K562 (cell line): ENCODE data around the gene CCN5. TPM values are rescaled to one million over a fixed set of nuclear protein-coding genes. Genes with fewer than 3 reads are reported as not detected.

Experiments
- BACH1 ChIP-seq: fragments of 200-800 bp; sonication (Bioruptor generic); IDR thresholded peaks from 2 replicates; pipeline ENCODE4 v1.6.1; 2016; ENCODE audit warnings: missing genetic modification characterization, missing compliant biosample characterization
- CHCHD3 ChIP-seq: fragments of 250-450 bp; sonication (Bioruptor Pico); IDR thresholded peaks from 2 replicates; pipeline ENCODE4 v2.1.2; 2022; ENCODE audit warnings: mild to moderate bottlenecking
- FOS ChIP-seq: IDR thresholded peaks from 3 replicates; pipeline ENCODE4 v1.6.1; 2011; ENCODE audit not compliant: insufficient read length; ENCODE audit errors: extremely low read depth
- HDAC8 ChIP-seq: fragments of 450-650 bp; IDR thresholded peaks from 2 replicates; pipeline ENCODE4 v1.6.1; 2016; ENCODE audit warnings: mild to moderate bottlenecking, missing genetic modification characterization, moderate library complexity, missing compliant biosample characterization
- HMG20B ChIP-seq: fragments of 250-450 bp; sonication (Bioruptor Pico); IDR thresholded peaks from 2 replicates; pipeline ENCODE4 v1.5.0; 2021; ENCODE audit warnings: mild to moderate bottlenecking
- NCOA2 ChIP-seq, 2 experiments: fragments of 450-650 bp; IDR thresholded peaks; 2 replicates each; pipeline ENCODE4 v1.6.1; 2018; ENCODE audit warnings: mild to moderate bottlenecking in 2 of 2, moderate library complexity in 1 of 2; ENCODE audit not compliant: partially characterized antibody in 2 of 2
- NR4A1 ChIP-seq, 2 experiments: fragments of 250-450 bp in 1 of 2; fragments of 450-650 bp in 1 of 2; sonication (Bioruptor Pico) in 1 of 2; IDR thresholded peaks; 2 replicates each; pipeline versions ENCODE4 v1.4.0 to v1.6.1; 2016 to 2020; ENCODE audit warnings: mild to moderate bottlenecking in 2 of 2, missing compliant biosample characterization in 1 of 2, missing genetic modification characterization in 1 of 2, moderate library complexity in 1 of 2
- PRMT5 ChIP-seq: sonication (generic); formaldehyde crosslinking; IDR thresholded peaks from 2 replicates; pipeline ENCODE4 v1.5.0; 2020; ENCODE audit warnings: missing genetic modification reagents
- TCF7L2 ChIP-seq: fragments of 150-350 bp; IDR thresholded peaks from 2 replicates; pipeline ENCODE4 v1.6.1; 2016; ENCODE audit warnings: low read depth, mild to moderate bottlenecking, low read length, moderate library complexity
- XRCC3 ChIP-seq: fragments of 450-650 bp; IDR thresholded peaks from 2 replicates; pipeline ENCODE4 v1.6.1; 2017; ENCODE audit warnings: mild to moderate bottlenecking, moderate library complexity
- ZEB2 ChIP-seq: fragments of 450-650 bp; IDR thresholded peaks from 2 replicates; pipeline ENCODE4 v1.6.1; 2016
- ZNF24 ChIP-seq: fragments of 450-650 bp; IDR thresholded peaks from 2 replicates; pipeline ENCODE4 v1.6.1; 2016
- polyA plus RNA-seq, 8 experiments: library from polyadenylated mRNA; depleted of rRNA in 4 of 8; stranded (reverse) in 5 of 8; unstranded in 3 of 8; fragments of >200 nt; fragmentation: Nextera tagmentation in 2 of 8; fragmentation: Illumina TruSeq in 1 of 8; extraction: Ambion mirVana in 2 of 8; extraction: Trizol in 1 of 8; gene quantifications; 2 replicates each; pipeline versions ENCODE4 v1.2.1 to v1.2.3, GENCODE V29; 2011 to 2014; ENCODE audit warnings: inconsistent platforms in 1 of 8, missing spikeins in 1 of 8
- total RNA-seq, 7 experiments: library from RNA; depleted of rRNA in 6 of 7; stranded (reverse); fragments of >200 nt in 6 of 7; fragmentation: Illumina TruSeq in 2 of 7; extraction: Trizol in 2 of 7; gene quantifications; 2 replicates each; pipeline versions ENCODE4 v1.2.1 to v1.2.3, GENCODE V29; 2011 to 2021; ENCODE audit warnings: low replicate concordance in 1 of 7
- TF ChIP-seq, protein P1 (sequence below): fragments of 450-650 bp; IDR thresholded peaks from 2 replicates; pipeline ENCODE4 v1.6.1; 2017; ENCODE audit warnings: mild to moderate bottlenecking, moderate library complexity
- TF ChIP-seq, protein P2 (sequence below), 2 experiments: IDR thresholded peaks; 2 replicates each; pipeline ENCODE4 v1.6.1; 2011; ENCODE audit warnings: borderline replicate concordance in 1 of 2, control low read depth in 1 of 2, low read depth in 1 of 2, low read length in 1 of 2, mild to moderate bottlenecking in 1 of 2, mixed read lengths in 1 of 2, moderate library complexity in 1 of 2; ENCODE audit not compliant: insufficient read depth in 1 of 2, insufficient read length in 1 of 2, poor library complexity in 1 of 2, severe bottlenecking in 1 of 2; ENCODE audit errors: extremely low read depth in 1 of 2
- TF ChIP-seq, protein P3 (sequence below): sonication (generic); formaldehyde crosslinking; IDR thresholded peaks from 2 replicates; pipeline ENCODE4 v1.8.1; 2023; ENCODE audit warnings: mild to moderate bottlenecking, missing genetic modification reagents
- TF ChIP-seq, protein P4 (sequence below): sonication (generic); formaldehyde crosslinking; IDR thresholded peaks from 2 replicates; pipeline ENCODE4 v1.4.0; 2020; ENCODE audit warnings: mild to moderate bottlenecking, missing genetic modification reagents

The CCN5 gene
- total and polyA plus RNA-seq, 9 of the 15 experiments (the other 6 are each of a cell fraction or from before 2014, with no cell fraction given): not detected

DNA sequence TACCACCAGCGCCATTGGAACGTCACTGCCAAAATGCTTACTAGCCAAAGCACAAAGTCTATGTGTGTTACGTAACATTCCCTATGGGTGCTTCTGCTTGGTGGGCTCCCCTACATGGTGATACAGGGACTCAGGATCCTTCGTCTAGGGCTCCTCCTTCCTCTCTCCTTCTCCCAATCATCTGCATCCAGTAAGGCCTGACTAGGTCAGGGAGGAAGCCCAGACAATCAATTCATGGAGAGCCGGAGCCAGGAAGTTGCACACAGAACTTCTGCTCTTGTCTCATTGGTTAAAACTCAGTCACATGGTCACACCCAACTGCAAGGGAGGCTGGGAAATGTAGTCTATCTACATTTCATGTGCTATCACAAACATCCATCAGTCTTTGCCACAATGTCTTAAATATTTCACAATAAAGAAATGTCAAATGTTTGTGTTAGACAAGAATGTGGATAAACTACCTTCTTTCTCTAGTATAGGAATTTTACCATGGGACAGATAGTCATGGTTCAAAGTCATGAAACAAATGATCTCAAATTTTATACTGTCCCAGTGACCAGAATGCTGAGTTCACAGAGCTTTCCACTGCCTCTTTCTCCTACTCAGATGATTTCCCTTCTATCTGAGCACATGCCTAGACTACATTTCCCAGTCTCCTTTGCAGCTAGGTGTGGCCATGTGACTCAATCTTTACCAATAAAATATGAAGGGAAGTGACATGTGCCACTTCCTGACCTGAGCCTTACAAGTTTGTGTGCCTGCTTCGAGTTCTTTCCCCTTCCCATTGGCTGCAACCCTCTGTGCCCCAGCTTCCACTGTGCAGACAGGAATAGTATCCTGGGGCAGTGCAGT lies 21.2 kb downstream of the CCN5 start (continued):
- TF ChIP-seq, protein P1, sequence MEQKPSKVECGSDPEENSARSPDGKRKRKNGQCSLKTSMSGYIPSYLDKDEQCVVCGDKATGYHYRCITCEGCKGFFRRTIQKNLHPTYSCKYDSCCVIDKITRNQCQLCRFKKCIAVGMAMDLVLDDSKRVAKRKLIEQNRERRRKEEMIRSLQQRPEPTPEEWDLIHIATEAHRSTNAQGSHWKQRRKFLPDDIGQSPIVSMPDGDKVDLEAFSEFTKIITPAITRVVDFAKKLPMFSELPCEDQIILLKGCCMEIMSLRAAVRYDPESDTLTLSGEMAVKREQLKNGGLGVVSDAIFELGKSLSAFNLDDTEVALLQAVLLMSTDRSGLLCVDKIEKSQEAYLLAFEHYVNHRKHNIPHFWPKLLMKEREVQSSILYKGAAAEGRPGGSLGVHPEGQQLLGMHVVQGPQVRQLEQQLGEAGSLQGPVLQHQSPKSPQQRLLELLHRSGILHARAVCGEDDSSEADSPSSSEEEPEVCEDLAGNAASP: no peak
- TF ChIP-seq NR4A1 (CRISPR knock-in tag; IDR thresholded peaks at IDR 0.05) (no peak), NR4A1 (tag; IDR thresholded peaks at IDR 0.05) (no peak), TCF7L2 (no peak), HDAC8 (tag) (0 out of 2 replicates have a peak, but pooled peaks have one; percentile 5), FOS (peak; percentile 68), CHCHD3 (no peak), NCOA2 (IDR thresholded peaks at IDR 0.05; ENCODE audit: partially characterized antibody in 2 of 2) (no peak), ZEB2 (no peak), HMG20B (CRISPR knock-in tag) (no peak), ZNF24 (no peak), XRCC3 (no peak), BACH1 (tag) (no peak; the same call in 1 of the 2 replicates), PRMT5 (no peak)
- TF ChIP-seq, protein P2, sequence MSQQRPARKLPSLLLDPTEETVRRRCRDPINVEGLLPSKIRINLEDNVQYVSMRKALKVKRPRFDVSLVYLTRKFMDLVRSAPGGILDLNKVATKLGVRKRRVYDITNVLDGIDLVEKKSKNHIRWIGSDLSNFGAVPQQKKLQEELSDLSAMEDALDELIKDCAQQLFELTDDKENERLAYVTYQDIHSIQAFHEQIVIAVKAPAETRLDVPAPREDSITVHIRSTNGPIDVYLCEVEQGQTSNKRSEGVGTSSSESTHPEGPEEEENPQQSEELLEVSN (IDR thresholded peaks at IDR 0.05; ENCODE audit: borderline replicate concordance in 1 of 2, extremely low read depth in 1 of 2, insufficient read depth in 1 of 2, insufficient read length in 1 of 2, low read depth in 1 of 2, low read length in 1 of 2, poor library complexity in 1 of 2, severe bottlenecking in 1 of 2): no peak
- TF ChIP-seq, protein P3, sequence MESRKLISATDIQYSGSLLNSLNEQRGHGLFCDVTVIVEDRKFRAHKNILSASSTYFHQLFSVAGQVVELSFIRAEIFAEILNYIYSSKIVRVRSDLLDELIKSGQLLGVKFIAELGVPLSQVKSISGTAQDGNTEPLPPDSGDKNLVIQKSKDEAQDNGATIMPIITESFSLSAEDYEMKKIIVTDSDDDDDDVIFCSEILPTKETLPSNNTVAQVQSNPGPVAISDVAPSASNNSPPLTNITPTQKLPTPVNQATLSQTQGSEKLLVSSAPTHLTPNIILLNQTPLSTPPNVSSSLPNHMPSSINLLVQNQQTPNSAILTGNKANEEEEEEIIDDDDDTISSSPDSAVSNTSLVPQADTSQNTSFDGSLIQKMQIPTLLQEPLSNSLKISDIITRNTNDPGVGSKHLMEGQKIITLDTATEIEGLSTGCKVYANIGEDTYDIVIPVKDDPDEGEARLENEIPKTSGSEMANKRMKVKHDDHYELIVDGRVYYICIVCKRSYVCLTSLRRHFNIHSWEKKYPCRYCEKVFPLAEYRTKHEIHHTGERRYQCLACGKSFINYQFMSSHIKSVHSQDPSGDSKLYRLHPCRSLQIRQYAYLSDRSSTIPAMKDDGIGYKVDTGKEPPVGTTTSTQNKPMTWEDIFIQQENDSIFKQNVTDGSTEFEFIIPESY (CRISPR knock-in tag): no peak
- TF ChIP-seq, protein P4, sequence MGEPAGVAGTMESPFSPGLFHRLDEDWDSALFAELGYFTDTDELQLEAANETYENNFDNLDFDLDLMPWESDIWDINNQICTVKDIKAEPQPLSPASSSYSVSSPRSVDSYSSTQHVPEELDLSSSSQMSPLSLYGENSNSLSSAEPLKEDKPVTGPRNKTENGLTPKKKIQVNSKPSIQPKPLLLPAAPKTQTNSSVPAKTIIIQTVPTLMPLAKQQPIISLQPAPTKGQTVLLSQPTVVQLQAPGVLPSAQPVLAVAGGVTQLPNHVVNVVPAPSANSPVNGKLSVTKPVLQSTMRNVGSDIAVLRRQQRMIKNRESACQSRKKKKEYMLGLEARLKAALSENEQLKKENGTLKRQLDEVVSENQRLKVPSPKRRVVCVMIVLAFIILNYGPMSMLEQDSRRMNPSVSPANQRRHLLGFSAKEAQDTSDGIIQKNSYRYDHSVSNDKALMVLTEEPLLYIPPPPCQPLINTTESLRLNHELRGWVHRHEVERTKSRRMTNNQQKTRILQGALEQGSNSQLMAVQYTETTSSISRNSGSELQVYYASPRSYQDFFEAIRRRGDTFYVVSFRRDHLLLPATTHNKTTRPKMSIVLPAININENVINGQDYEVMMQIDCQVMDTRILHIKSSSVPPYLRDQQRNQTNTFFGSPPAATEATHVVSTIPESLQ (CRISPR knock-in tag): no peak
